Middle frontal gyrus (tissue), 1 donor: ENCODE results near the gene CUZD1.

ENCODE experiments used
- DNase-seq: peaks from one replicate; pipeline ENCODE4 v3.0.0-alpha.2; 2015; ENCODE audit warnings: low spot score; ENCODE audit errors: extremely low spot score

CUZD1 gene

DNA sequence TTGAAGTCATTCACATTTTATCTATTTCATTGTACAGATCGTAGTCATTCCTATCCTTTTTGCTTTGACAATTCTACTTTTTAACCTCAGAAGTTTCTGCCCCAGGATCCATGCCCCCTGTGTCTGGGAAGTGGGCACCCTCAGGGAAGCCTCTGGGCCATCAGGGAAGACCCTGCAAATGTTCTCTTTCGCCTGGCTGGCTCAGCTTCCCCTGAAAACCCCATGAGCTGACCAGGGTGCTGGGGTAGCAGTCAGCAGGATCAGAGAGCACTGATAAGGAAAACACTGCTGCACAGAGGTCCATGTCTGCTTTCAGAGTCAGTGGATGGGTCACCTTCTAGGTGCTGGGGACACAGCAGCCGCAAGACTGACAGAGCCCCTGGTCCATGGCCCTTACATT is 23.8 kb downstream of the CUZD1 start:
- DNase-seq: no peak

DNA sequence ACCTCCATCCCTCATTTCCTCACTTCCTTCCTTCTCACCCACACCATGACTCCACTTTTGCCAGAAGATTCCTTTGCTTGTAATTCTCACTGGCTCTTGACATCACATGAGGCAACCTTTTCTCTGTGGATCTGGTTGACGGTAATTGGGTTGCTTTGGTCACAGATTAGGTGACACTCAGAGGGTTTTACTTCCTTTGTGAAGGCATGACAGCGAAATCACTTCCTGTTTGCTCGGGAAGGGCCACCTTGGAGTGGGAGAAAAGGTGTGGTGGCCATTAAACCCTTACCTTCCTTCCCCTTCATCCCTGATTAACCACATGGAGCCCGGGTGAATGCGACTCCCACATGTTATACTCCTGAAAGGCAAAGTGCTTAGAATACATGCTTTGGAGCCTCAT is 30.2 kb downstream of the CUZD1 start:
- no peak for DNase-seq

DNA sequence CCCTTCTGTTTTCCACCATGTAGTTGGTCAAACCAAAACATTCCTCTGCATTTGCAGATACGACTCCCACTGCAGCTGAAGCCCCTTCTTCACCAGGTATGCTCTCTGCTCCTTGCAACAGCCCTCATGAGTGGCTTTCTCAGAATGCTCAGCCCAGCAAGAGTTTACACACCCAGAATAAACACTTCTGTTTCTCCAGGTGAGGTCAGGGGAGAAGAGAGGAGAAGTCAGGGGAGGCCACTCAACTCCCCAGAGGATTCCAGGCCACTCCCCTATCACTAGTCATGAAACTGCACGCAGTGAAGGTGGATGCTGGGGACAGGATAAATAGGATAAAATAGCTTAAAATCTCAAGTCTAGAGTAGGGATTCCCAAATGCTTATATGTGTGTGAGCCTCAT is 31.2 kb downstream of the CUZD1 start:
- DNase-seq: no peak

DNA sequence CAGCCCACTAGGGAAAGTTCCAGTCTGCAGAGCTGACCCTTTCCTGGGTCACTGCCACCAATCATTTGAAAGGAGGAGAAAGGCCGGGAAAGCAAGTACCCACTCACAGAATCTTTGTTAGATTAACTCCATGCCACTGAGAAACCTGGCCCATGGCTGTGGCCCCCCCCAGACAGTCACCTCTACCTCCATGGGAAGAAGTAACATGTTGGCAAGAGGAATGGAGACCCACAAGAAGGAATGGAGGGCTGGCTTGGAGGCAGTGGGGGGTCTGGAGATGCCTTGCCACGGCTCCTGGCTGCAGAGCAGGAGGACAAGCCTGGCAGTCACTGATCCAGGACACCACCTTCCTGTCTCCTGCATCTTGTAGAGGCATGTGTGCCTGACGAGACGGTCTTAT is 32.9 kb downstream of the CUZD1 start:
- DNase-seq: no peak

DNA sequence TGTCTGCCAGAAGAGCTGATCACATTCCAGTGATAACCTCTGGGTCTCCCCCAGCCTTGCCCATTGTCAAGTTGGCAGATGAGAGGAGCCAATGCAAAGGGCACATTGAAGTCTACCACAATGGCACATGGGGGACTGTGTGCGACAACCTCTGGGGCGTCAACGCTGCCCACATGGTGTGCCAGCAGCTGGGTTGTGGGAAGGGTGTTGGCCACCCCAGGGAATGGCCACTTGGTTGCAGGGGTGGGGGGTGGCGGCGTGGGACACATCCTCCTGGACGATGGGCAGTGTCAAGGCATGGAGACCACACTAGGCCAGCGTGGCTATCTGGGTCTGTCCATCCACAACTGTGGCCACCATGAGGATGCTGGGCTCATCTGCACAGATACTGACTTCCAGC is 43.4 kb downstream of the CUZD1 start:
- no peak for DNase-seq

DNA sequence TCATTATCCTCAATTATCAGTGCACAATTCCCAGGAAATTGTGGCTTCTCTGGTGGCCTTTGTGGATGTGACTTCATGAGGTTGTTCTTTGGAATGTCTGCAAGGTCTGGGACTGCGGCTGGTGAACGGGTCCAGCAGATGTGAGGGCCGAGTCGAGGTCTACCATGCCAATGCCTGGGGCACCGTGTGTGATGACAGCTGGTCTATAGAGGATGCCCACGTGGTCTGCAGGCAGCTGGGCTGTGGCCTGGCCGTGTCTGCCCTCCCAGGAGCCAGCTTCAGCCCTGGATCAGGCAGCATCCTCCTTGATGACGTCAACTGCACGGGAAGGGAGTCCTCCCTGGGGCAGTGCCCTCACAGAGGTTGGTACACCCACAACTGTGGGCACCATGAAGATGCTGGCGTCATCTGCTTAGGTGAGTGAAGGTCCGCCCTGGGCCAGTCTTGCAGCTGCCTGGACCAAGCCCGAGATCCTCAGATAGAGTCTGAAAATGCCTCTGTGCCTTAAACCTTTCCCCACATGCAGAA is 46.9 kb downstream of the CUZD1 start:
- DNase-seq: no peak

DNA sequence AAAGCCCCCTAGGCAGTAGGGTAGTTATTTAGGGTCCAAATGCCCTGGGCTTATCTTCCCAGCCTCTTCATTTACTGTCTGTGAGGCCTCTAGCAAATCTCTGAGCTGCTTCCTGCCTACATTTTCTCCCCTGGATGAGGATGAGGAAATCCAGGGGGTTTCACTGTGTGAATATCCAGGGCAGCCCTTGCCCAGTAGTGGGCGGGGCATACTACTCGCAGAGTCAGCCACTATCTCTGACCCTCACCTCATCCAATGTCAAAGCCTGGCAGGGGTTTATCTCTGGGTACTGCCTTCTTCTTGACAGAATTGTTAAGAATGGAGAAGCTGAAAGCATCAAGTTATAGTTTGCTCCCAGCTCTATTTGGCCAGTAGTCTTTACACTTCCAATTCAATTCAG is 48.9 kb downstream of the CUZD1 start:
- DNase-seq: no peak

DNA sequence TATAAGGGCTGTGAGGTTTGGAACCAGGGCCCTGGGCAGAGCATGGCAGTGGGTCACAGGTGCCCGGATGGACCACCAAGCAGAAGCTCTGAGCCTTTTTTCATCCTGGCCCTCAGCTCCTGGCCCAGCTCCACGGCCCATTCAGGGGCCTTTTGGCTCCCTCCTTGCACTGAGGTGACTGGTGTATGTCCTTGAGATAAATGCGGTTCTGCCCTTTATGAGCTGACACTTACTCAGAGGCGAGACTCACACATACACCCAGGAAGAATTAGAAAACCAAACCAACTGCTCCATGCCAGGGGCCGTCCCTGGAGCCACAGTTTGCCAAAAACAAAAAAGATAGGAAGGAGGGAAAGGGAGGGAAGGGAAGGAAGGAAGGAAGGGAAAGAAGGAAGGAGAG is 49.7 kb downstream of the CUZD1 start:
- no peak for DNase-seq

DNA sequence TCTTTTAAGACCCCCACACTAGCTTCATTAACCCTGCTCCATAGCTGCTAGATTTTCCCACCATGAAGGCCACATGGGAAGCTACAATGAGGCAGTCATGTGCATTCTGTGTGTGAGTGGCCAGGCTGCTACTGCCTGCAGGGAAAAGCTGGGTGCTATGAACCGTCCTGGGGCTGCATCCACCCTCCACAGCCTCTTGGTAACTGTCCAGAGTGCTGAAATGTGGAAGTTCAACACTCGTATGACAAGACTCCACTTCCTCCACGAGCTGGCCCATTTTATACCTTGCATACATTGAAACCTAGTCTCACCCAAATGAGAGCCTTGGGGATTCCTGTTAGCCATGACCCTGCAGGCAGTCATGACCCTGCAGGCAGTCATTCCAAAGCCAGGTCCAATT is 59.4 kb downstream of the CUZD1 start:
- no peak for DNase-seq

DNA sequence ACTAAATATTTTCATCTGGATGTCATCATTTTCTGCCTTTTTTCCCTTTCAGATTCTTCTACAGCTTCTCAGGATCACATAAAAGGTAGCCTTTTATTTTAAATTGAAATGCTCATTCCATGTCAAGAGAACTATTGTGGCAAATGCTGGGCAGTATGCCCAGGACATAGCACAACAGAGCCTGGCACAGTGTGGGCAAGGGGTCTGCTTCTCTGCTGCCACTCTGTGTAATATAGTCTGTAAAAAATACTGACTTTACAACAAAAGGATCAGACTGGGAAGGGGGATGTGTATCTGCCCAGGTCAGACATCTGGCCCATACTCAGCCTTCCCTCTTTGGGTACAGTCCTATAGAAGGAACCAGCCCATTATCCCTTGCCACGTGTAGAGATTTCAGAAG is 62.7 kb downstream of the CUZD1 start:
- no peak for DNase-seq
